ENCODE results near the gene SETD1B. TPM values are rescaled to one million over a fixed set of nuclear protein-coding genes. Genes with fewer than 3 reads are reported as not detected.

SETD1B gene
- total RNA-seq, 2 experiments from 2014 or later = 13.3 TPM

GRCh38 chr12:121798787-121799155 is 5.0 kb upstream of the SETD1B start:
- peaks cover 37% of the 10 kb centered on the region for H3K4me1 Mint-ChIP-seq (ENCODE audit: low read depth)
- H3K27me3 Mint-ChIP-seq = no peaks in the 10 kb centered on the region
- ChIA-PET CTCF (interaction anchor here (1.0 to 15.4 kb wide), 5 partner anchors 8 to 107 kb away, joined by 3 to 698 read pairs (median 102); partner anchors contain the start of genes PSMD9 and SETD1B), POLR2A (interaction anchor here (1.3 to 30.9 kb wide), 3 partner anchors 2 to 95 kb away, joined by 3 to 683 read pairs (median 683); partner anchors contain the start of genes RHOF and SETD1B)
- peaks cover 28% of the 10 kb centered on the region for H3K36me3 Mint-ChIP-seq (ENCODE audit: low read depth)
- H3K27ac Mint-ChIP-seq = peak overlapping the region; percentile 85
- DNase-seq (no peak), ATAC-seq (no peak)
- intact Hi-C loops (cut with micrococcal nuclease) = no loop called here
- H3K9me3 Mint-ChIP-seq = no peaks in the 10 kb centered on the region
- TF ChIP-seq, protein P1, sequence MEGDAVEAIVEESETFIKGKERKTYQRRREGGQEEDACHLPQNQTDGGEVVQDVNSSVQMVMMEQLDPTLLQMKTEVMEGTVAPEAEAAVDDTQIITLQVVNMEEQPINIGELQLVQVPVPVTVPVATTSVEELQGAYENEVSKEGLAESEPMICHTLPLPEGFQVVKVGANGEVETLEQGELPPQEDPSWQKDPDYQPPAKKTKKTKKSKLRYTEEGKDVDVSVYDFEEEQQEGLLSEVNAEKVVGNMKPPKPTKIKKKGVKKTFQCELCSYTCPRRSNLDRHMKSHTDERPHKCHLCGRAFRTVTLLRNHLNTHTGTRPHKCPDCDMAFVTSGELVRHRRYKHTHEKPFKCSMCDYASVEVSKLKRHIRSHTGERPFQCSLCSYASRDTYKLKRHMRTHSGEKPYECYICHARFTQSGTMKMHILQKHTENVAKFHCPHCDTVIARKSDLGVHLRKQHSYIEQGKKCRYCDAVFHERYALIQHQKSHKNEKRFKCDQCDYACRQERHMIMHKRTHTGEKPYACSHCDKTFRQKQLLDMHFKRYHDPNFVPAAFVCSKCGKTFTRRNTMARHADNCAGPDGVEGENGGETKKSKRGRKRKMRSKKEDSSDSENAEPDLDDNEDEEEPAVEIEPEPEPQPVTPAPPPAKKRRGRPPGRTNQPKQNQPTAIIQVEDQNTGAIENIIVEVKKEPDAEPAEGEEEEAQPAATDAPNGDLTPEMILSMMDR (IDR thresholded peaks at IDR 0.05) = no peak
- H3K4me3 Mint-ChIP-seq = peak overlapping the region; percentile 81

DNA sequence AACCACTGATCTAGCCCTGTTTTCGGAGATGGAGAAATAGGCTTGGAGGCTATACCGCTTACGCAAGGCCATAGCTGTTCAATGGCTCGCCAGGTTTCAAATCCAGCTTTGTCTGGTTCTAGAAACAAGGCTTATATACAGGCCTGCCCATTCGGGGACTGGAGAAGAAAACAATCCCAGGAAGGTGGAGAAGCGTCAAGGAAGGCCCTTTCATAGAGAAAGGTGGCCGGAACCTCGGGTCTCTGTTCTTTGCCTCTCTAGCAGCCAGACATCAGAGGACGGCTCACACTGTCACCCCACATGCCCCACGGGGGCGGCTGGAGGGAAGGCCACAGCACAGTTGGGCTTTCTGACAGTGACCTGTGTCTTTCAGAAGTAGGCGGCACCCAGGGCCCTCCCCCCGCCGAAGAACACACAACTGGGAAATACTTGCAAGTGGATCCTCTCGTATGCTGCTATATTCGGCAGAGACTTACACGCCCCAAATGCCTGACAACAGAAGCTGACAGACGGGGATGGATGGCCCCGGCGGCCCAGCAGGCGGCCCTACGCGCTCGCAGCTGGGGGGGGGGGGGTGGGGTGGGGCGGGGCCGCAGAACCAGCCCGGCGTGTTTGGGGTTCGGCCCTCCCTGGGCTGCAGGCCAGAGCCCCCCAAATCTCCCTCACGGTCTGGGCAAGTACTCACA is 4.5 kb upstream of the SETD1B start:
- Mint-ChIP-seq H3K4me1 (ENCODE audit: low read depth) (peaks cover 36% of the 10 kb centered on the region), H3K27ac (peak overlapping the region; percentile 91), H3K9me3 (no peaks in the 10 kb centered on the region), H3K36me3 (ENCODE audit: low read depth) (peaks cover 28% of the 10 kb centered on the region), H3K27me3 (no peaks in the 10 kb centered on the region), H3K4me3 (peak overlapping the region; percentile 81)
- intact Hi-C loops (cut with micrococcal nuclease) = no loop called here
- DNase-seq (peak; percentile 79), ATAC-seq (peak; percentile 12)
- CTCF ChIA-PET = interaction anchor here (1.7 to 15.4 kb wide), 3 partner anchors 8 to 89 kb away, joined by 13 to 698 read pairs (median 420); partner anchors contain the start of genes PSMD9 and SETD1B
- TF ChIP-seq, protein P1 (IDR thresholded peaks at IDR 0.05) = no peak
- POLR2A ChIA-PET = interaction anchor here (0.6 to 30.9 kb wide), 5 partner anchors 2 to 172 kb away, joined by 3 to 683 read pairs (median 4); partner anchors contain the start of genes RHOF and SETD1B

DNA sequence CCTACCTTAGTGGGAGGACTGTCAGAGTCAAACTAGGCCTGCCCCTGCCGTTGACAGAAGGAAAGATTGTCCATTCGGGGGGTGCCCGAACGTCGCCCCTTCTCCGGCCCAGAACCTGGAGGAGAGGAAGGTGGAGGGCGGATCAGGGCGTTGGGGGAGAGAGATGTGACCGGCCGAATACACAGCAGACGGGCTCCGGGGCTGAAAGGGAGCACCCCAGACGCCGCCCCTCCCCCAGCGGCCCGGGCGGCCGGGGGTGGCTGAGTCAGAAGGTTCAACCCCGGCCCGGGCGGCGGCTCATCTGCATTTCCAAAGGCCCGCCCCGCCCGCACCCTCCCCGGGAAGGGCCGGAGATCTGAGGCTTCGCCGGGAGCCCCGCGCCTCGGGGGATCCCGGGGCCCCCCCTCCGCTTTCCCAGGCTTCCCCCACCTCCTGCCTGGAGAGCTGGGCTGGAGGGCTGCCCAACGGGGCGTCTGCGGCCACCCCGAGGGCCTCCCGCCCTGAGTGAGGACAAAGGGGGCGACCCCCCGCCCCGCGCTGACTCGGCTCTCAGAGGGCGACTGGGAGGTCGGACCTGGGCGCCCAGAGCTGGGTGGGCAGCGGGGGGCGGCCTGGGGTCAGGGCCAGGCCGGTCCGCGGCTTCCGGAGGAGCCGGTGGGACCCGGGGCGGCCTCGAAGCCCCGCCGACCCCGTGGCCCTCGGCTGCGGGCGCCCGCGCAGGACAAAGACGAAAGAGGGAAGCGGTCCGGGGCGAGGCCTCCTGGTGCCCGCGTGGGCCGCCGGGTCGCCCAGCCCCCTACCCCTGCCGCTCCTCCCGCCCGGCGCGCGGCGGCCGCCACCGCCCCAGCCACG is 3.7 kb upstream of the SETD1B start:
- ChIA-PET CTCF (interaction anchor here (1.9 to 15.4 kb wide), 4 partner anchors 4 to 21 kb away, joined by 6 to 698 read pairs (median 559); partner anchors contain the start of genes RHOF and SETD1B), POLR2A (interaction anchor here (0.6 to 30.9 kb wide), 7 partner anchors 1 to 173 kb away, joined by 3 to 683 read pairs (median 4); partner anchors contain the start of genes ORAI1, PSMD9, RHOF and SETD1B)
- peak overlapping the region; percentile 91 for H3K27ac Mint-ChIP-seq
- H3K36me3 Mint-ChIP-seq (ENCODE audit: low read depth) = peaks cover 30% of the 10 kb centered on the region
- intact Hi-C loops (cut with micrococcal nuclease) = no loop called here
- ATAC-seq (peak; percentile 40), DNase-seq (peak; percentile 90)
- H3K27me3 Mint-ChIP-seq = no peaks in the 10 kb centered on the region
- peak overlapping the region; percentile 81 for H3K4me3 Mint-ChIP-seq
- peaks cover 30% of the 10 kb centered on the region for H3K4me1 Mint-ChIP-seq (ENCODE audit: low read depth)
- H3K9me3 Mint-ChIP-seq = no peaks in the 10 kb centered on the region
- TF ChIP-seq, protein P1 (IDR thresholded peaks at IDR 0.05) = no peak

GRCh38 chr12:121800694-121801594 is 2.9 kb upstream of the SETD1B start:
- peak overlapping the region; percentile 99 for H3K27ac Mint-ChIP-seq
- intact Hi-C loops (cut with micrococcal nuclease) = no loop called here

More at GRCh38 chr12:121800694-121801594, 2.9 kb upstream of the SETD1B start:
- peak; percentile 9 for ATAC-seq
- peak; percentile 83 for DNase-seq
- Mint-ChIP-seq H3K4me1 (ENCODE audit: low read depth) (peaks cover 25% of the 10 kb centered on the region), H3K9me3 (no peaks in the 10 kb centered on the region), H3K36me3 (ENCODE audit: low read depth) (peaks cover 35% of the 10 kb centered on the region), H3K27me3 (no peaks in the 10 kb centered on the region), H3K4me3 (peak overlapping the region; percentile 83)
- CTCF ChIA-PET = interaction anchor here (1.2 to 15.4 kb wide), 6 partner anchors 4 to 88 kb away, joined by 3 to 698 read pairs (median 10); partner anchors contain the start of genes PSMD9, RHOF and SETD1B
- POLR2A ChIA-PET = interaction anchor here (1.0 to 30.9 kb wide), 9 partner anchors 0 to 700 kb away, joined by 3 to 683 read pairs (median 4); partner anchors contain the start of genes ORAI1, PSMD9, RHOF and SETD1B
- TF ChIP-seq, protein P1 (IDR thresholded peaks at IDR 0.05) = no peak

Data from activated CD8-positive, alpha-beta T cell treated with anti-CD3 and anti-CD28 coated beads for 36 hours (primary cell).